HG03342 (cell line): ENCODE results near the gene CD19.
"Not testable (repeated sequence)": the region's sequence is repeated elsewhere in the genome, so short reads cannot be mapped to it uniquely, and the experiment has no call there.

ENCODE experiments used
- ATAC-seq: cut with Tn5 transposase; IDR thresholded peaks from one replicate; pipeline ENCODE4 v1.9.1; 2021; ENCODE audit warnings: mild to moderate bottlenecking, moderate library complexity; ENCODE audit not compliant: unreplicated experiment

CD19 gene

DNA sequence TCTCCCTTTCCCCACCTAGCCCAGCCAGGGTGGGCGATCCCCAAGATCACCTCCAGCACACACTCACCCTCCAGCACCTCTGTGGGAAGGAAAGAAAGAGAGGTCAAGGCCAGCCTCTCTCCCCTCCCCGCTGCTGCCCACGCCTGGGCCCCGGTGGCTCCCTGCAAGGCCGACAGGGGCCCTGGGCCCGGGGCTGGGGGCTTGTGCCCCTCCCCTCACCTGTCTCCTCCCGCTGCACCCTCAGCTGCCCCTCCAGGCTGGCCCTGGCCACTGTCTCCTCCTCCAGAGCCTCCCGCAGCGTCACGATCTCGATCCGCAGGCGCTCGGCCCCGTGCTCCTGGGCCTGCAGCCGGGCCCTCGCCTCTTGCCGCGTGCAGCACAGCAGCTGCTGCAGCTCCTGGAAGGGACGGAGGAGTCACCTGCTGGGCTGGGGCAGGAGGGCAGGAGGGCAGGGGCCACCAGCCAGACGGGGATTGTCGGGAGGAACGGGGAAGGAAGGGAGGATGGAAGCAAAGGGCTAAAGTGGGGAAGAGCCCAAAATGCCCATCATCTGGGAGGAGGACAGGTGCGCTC is 25.9 kb upstream of the CD19 start:
- no peak for ATAC-seq

DNA sequence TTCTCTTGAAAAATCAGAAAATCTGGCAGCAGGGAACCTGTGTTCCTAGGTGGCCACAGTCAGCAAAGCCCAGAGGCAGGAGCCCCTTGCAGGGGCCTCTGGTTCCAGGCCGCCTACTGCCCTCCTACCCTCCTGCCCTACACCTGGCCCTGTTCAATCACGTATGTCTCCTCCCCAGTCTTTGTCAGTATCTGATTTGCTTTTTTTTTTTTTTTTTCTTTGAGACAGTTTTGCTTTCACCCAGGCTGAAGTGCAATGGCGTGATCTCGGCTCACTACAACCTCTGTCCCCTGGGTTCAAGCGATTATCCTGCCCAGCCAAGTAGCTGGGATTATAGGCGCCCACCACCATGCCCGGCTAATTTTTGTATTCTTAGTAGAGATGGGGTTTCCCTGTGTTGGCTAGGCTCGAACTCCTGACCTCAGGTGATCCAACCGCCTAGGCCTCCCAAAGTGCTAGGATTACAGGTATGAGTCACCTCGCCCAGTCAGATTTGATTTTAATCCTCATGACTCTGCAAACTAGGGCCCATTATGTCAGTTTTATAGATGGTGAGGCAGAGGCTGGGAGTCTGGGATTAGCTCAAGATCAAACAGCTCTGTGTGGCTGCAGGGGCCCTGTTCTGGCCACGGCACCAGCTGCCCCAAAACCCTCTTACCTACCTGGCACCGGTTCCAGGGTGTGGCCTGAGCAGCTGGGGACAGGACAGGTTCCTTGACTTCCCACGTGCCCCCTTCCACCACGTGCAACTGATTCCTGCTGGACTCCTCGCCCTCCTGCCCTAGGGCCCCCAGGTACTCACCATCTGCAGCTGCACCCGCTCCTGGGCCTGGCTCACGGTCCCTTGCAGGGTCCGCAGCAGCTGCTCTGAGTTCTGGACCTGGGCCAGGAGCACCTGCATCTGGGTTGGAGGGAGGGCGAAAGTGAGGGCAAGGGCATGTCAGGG is 21.4 kb upstream of the CD19 start:
- no peak for ATAC-seq

DNA sequence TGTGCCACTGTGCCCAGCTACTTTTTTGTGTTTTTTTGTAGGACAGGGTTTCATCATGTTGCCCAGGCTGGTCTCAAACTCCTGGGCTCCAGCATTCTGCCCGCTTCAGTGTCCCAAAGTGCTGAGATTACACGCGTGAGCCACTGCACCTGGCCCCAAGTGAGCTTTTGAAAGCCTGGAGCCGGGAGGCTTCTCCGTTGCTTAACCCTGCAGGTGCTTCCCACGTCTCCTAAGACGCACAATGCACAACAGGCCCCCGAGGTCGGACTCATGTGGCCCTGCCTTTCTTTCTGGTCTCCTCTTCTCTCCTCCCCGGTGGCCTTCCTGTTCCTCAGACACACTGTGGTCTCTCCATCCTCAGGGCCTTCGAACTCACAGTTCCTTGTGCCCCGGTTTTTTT is 19.2 kb upstream of the CD19 start:
- ATAC-seq, result no peak

DNA sequence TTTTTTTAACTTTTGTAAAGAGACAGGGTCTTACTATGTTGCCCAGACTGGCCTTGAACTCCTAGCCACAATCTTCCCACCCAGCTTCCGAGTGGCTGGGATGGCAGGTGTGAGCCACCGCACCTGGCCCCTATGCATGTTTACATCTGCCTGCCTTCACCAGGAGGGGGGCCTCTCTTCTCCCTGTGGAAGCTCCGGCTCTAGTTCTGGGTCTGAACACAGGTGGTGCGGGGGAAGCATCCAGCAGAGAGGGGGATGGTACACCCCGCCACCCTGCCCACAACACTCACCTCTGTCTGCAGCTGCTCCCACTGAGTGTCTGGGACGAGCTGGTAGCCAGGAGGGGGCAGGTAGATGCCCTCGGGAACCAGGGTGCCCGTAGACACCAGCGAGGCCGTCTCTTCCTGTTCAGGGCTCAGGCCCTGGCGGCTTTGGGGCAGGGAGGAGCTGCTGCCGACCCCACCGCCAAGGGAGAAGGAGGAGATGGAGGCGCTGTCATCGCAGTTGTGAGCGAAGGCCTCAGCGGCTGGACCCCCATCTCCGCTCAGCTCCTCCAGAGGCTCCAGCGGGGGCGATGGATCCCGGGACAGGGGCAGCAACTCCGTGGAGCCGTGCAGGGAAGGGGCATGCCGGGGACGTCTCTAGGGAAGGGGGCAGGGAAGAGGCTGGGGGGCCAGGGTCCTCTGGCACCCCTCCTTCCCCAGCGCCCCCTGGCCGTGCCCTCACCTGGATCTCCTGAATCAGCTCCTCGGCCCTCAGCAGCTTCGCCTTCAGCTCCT is 17.6 kb upstream of the CD19 start:
- no peak for ATAC-seq

DNA sequence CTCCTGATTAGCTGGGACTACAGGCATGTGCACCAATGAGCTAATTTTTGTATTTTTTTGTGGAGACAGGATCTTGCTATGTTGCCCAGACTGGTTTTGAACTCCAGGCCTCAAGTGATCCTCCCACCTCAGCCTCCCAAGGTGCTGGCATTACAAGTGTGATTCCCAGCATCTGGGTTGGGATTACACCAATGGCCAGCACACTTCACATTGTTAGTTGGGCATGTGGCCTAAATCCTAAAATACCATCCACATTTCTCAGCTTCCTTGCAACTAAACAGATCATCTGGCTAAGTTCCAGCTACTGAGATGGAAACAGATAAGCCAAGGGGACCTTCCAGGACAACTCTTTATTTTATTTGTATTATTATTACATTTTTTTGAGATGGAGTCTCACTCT is 16.6 kb upstream of the CD19 start:
- no peak for ATAC-seq

DNA sequence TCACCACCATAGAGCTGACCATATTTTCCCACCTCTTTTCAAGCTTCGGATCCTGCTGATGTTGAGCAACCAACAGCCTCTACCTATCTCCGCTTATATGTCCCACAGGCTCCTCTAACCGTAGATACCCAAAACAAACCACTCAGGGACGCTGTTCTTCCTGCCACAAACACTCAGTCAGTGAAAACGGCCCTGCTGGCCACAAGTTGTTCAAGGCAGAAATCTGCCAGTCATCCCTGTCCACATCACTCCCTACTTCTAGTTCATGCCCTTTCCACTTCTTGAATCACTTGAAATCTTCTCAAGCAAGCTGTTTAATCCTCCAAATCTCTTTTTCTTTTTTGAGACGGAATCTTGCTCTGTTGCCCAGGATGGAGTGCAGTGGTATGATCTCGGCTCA is 14.7 kb upstream of the CD19 start:
- ATAC-seq, result no peak

DNA sequence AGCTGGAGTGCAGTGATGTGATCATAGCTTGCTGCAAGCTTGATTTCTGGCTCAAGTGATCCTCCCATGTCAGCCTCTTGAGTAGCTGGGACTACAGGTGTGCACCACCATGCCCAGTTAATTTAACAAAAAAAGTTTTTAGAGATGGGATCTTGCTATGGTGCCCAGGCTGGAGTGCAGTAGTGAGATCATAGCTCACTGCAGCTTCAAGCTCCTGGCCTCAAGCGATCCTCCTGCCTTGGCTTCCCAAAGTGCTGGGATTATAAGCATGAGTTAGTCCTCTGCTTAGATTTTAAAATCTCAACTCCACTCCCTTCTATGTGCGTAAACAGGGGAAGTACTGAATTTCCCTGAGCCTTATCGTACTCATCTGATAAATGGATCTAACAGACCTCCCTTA is 13.1 kb upstream of the CD19 start:
- ATAC-seq, result no peak

DNA sequence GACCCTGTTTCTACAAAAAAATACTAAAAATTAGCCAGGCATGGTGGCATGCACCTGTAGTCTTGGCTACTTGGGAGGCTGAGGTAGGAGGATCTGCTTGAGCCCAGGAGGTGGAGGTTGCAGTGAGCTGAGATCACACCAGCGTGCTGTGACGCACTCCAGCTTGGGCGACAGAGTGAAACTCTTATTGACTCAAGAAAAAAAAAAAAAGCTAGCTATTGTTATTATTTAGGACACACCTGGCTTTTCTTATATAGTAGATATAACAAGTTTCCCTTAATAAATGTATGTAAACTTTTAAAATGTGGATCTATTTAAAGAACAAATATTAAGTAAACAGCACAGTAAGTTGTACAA is 8.6 kb upstream of the CD19 start:
- no peak for ATAC-seq

DNA sequence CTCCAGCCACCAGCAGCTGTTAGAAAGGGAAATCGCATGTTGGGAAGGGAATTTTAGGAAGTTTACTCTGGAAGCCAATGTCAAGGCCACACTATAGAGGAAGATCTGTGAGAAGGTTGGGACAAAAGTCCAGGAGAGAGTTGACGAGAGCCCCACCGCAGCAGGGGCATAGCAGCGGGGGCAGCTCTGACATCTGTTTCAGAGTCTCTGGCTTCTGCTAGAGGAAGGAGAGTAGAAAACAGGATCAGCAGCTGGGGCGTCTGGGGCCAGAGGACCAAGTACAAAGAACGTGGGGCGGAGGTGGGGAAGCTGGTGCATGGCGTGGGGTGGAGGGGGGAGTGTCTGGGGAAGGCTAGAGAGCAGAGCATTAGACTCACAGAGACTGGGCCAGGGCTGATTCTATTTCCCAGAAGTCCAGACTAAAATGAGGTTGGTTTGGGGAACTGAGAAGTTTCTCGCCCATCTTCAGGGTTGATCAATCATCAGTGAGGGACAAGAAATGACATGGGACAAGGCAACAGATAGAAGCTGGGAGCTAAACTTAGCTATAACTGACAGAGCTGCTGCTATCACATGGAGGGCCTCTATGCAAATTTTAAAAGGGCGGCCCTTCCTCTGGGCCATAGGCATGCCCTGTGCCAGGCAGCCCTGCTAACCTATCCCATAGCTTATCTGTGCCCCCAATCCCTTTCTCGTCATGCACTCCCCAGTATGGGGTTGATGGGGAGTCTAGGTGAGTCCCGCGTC is 7.9 kb upstream of the CD19 start:
- peak; percentile 45 for ATAC-seq

DNA sequence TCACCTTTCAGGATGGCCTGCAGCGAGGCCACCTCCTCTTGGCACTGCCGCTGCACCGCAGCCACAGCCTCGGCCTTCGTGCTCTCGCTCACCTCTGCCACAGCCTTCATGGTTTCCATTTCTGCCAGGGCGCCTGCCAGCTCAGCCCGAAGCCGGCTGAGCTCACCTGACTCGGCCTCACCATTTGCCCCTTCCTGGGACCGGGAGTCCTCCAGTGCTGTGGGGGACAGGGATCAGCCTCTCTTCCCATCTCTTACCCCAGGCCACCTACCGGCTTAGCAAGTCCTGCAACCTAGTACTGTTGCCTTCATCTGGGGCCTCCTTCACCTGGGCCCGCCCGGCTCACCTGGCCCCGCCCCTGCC is 7.4 kb upstream of the CD19 start:
- peak; percentile 9 for ATAC-seq

DNA sequence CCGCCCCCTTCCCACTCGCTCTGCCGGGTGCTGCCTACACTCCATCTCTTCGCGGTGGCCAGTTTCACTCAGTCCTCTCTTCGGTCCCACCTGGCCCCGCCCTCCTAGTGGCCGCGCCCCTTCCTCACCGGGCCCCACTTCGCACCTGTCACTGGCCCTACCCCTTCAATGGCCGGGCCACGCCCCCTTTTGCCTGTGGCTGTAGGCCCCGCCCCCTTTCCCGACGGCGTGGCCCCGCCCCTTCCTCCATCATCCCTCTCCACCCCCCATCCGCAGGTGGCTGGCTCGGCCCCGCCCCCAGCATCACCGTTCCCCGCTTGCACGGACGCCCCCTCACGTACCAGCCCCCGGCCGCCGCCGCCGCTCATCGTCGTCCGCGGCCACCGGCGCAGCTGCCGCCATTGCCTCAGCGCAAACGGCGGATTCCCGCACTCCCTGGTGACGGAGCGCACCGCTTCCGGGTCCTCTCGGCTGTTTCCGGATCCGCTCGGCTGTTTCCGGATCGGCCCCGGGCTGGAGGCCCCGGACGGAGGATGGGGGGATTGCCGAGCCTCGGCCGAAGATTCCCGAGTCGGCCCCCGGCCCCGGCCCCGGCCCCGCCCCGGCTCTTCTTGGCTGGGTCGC is 6.9 kb upstream of the CD19 start, which contains the start of gene RABEP2:
Gene RABEP2 (minus strand): TSS at position 477 of the 624 bp plus-strand sequence. CDS start 75 bp downstream, at position 402.
- peak; percentile 55 for ATAC-seq

DNA sequence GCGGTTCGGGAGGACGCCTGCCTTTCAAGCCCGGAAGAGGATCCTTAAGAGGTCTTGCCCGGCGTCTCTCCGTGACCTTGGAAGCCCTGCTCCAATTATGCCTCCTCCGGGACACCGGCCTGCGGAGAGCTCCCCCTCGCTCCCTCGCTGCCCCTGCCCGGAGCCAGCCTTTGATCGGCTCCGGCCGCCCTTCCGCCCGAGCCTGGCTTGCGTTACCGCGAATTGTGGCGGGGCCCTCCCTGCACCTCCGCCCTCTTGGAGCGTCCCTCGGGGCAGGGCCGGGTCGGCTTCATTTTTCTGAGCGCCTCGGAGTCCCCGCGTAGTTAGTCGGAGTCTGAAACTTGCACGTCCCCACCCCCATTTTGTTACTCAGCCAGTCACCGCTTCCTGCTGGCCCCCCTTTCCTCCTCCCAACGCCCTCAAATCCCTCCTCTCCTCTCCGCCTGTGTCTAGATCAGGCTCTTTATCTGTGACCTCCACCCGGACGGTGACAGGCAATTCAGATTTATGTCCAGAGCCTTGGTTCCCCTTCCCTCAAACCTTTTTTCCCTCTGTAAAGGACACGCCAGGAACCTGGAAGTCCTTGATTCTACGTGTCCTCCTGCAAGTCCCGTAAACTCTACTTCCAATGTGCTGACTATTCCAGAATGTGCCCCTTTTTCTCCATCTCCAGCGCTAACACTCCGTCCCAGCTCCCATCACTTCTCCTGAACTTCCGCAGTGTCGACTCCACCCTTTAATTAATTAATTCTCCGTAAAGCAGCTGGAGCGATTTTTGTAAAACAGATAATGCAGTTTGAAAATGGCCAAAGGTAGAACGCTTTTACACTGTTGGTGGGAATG is 6.2 kb upstream of the CD19 start:
- peak; percentile 27 for ATAC-seq

DNA sequence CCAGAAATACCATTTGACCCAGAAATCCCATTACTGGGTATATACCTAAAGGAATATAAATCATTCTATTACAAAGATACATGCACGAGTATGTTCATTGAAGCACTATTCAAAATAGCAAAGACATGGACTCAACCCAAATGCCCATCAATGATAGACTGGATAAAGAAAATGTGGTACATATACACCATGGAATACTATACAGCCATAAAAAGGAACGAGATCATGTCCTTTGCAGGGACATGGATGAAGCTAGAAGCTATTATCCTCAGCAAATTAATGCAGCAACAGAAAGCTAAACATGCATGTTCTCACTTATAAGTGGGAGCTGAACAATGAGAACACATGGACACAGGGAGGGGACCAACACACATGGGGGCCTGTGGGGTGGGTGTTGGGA is 5.5 kb upstream of the CD19 start:
- not testable (repeated sequence) for ATAC-seq

DNA sequence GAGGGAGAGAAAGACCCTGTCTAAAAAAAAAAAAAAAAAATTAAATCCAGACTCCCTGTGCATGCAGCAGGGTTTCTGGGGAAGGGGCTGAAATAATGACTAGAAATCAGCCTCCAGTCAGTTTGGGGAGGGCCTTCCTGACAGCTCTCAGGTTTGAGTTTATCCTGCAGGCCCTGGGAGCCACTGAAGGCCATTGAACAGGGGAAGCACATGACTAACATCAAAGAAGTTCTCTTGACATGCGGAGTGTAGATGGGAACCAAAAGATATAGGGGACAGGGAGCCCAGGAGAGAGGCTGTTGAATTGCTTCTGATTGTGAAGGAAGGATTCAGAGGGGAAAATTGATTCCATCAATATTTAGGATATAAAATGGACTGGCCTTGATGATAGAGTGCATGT is 4.0 kb upstream of the CD19 start:
- no peak for ATAC-seq

DNA sequence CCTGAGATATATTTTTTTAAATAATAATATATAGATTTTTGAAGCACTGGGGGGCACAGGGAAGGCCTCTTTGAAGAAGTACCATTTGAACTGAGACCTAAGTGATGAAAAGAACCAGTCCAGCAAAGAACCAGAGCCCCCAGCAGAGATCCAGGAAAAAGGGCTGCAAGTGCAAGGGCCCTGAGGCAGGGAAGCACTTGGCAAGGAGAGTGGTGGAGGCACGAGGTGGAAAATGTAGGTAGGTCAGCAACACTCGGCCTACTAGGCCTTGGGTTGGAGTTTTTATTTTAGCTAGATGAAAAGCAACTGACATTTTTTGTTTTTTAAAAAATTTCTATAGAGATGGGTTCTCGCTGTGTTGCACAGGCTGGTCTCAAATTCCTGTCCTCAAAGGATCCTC is 1.6 kb upstream of the CD19 start:
- ATAC-seq, result no peak

DNA sequence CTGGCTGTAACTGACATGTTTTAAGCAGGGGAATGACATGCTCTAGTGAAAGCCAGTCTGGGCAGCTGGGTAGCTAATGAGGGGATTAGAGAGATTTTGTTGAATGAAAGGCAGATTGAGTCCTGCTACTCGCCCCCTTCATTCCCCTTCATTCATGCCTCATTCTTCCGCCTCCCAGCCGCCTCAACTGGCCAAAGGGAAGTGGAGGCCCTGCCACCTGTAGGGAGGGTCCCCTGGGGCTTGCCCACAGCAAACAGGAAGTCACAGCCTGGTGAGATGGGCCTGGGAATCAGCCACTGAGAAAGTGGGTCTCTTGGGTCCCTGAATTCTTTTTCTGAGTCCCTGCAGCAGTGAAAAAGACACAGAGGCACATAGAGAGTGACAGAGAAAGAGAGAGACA is 1.1 kb upstream of the CD19 start:
- no peak for ATAC-seq

DNA sequence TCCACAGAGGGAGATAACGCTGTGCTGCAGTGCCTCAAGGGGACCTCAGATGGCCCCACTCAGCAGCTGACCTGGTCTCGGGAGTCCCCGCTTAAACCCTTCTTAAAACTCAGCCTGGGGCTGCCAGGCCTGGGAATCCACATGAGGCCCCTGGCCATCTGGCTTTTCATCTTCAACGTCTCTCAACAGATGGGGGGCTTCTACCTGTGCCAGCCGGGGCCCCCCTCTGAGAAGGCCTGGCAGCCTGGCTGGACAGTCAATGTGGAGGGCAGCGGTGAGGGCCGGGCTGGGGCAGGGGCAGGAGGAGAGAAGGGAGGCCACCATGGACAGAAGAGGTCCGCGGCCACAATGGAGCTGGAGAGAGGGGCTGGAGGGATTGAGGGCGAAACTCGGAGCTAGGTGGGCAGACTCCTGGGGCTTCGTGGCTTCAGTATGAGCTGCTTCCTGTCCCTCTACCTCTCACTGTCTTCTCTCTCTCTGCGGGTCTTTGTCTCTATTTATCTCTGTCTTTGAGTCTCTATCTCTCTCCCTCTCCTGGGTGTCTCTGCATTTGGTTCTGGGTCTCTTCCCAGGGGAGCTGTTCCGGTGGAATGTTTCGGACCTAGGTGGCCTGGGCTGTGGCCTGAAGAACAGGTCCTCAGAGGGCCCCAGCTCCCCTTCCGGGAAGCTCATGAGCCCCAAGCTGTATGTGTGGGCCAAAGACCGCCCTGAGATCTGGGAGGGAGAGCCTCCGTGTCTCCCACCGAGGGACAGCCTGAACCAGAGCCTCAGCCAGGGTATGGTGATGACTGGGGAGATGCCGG is 769 bp downstream of the CD19 start:
- no peak for ATAC-seq

DNA sequence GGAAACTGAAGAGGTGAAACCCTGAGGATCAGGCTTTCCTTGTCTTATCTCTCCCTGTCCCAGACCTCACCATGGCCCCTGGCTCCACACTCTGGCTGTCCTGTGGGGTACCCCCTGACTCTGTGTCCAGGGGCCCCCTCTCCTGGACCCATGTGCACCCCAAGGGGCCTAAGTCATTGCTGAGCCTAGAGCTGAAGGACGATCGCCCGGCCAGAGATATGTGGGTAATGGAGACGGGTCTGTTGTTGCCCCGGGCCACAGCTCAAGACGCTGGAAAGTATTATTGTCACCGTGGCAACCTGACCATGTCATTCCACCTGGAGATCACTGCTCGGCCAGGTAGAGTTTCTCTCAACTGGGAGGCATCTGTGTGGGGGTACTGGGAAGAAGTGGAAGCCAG is 1.4 kb downstream of the CD19 start:
- ATAC-seq, result no peak

DNA sequence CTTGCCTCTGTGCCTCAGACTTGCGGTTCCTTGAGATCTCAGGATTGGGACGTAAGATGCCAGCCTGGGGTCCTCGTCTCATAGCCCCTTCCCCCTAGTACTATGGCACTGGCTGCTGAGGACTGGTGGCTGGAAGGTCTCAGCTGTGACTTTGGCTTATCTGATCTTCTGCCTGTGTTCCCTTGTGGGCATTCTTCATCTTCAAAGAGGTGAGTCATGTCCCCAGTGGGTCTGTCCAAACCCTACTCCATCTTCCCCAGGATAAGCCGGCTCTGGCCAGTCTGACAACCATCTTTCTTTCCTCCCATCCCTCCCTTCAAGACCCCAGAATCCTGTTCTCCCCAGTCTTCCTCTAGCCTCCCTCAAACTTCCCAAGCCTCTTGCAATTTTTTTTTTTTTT is 3.6 kb downstream of the CD19 start:
- no peak for ATAC-seq
